ENCODE data around the gene PDZD4. TPM values are rescaled to one million over a fixed set of nuclear protein-coding genes. Genes with fewer than 3 reads are reported as not detected.

Gene PDZD4
- total and polyA plus RNA-seq, 9 of the 15 experiments (the other 6 are each of a cell fraction or from before 2014, with no cell fraction given) = 0.05 to 0.38 (median 0.07) TPM; not detected in 5

GRCh38 chrX:153875391-153876111 is 45.2 kb upstream of the PDZD4 start (continued):
- TF ChIP-seq CBX2 (IDR thresholded peaks at IDR 0.05; ENCODE audit: insufficient read depth, low read length, poor library complexity, severe bottlenecking) = no peak
- TF ChIP-seq XRCC5 (IDR thresholded peaks at IDR 0.05; ENCODE audit: low read depth, low read length) = 0 out of 2 replicates have a peak, but pooled peaks have one; percentile 56
- no peak for TF ChIP-seq SRSF9 (IDR thresholded peaks at IDR 0.05; ENCODE audit: borderline replicate concordance, low read depth, low read length)
- TF ChIP-seq HDAC1 (IDR thresholded peaks at IDR 0.05) = peak in 1 of 2 experiments; percentile 97; a peak in 2 of 4 replicates
- peak; percentile 100 for TF ChIP-seq EHMT2 (IDR thresholded peaks at IDR 0.05)
- peak; percentile 96 for TF ChIP-seq ZNF766 (CRISPR knock-in tag; conservative IDR thresholded peaks at IDR 0.05)
- peak; percentile 76 for TF ChIP-seq SMAD4 (CRISPR knock-in tag; conservative IDR thresholded peaks at IDR 0.05)
- TF ChIP-seq ZNF609 (CRISPR knock-in tag; IDR thresholded peaks at IDR 0.05; ENCODE audit: borderline replicate concordance) = peak; percentile 98
- peak; percentile 36; the same call in 1 of the 2 replicates for TF ChIP-seq JUND (IDR thresholded peaks at IDR 0.05; ENCODE audit: borderline replicate concordance, low read depth, low read length)
- peak; percentile 35; the same call in 1 of the 3 replicates for TF ChIP-seq JUND (tag; IDR thresholded peaks at IDR 0.05; ENCODE audit: borderline replicate concordance, low read depth, low read length)
- TF ChIP-seq CBX3 (IDR thresholded peaks at IDR 0.05; ENCODE audit: borderline replicate concordance in 1 of 2, low read length in 2 of 2) = peak; percentile 19 to 53; a peak in 1 of 3 replicates
- TF ChIP-seq NCOA6 (IDR thresholded peaks at IDR 0.05) = peak; percentile 99
- TF ChIP-seq FOXP1 (CRISPR knock-in tag; IDR thresholded peaks at IDR 0.05) = peak; percentile 100
- TF ChIP-seq KLF1 (tag; IDR thresholded peaks at IDR 0.05) = no peak
- TF ChIP-seq MAZ (CRISPR knock-in tag; conservative IDR thresholded peaks at IDR 0.05 in 1 of 2, IDR thresholded peaks at IDR 0.05 in 1 of 2) = peak; percentile 28 to 99; a peak in 2 of 4 replicates
- TF ChIP-seq E2F3 (CRISPR knock-in tag; IDR thresholded peaks at IDR 0.05) = no peak
- no peak for TF ChIP-seq SNIP1 (IDR thresholded peaks at IDR 0.05; ENCODE audit: low read depth)
- TF ChIP-seq CXXC5 (CRISPR knock-in tag; IDR thresholded peaks at IDR 0.05) = peak; percentile 81
- TF ChIP-seq ZBTB11 (CRISPR knock-in tag; IDR thresholded peaks at IDR 0.05) = peak in 1 of 3 experiments; percentile 50; a peak in 1 of 6 replicates

Measured in K562 (cell line).